DMS 273 (cell line): Measurements from ENCODE around the gene C17orf107.
A peak's percentile ranks its signal among the peaks of the same experiment; 100 is the strongest.
"Not testable (repeated sequence)": the region's sequence is repeated elsewhere in the genome, so short reads cannot be mapped to it uniquely, and the experiment has no call there.

Experiments used
- DNase-seq: peaks from one replicate; lab custom pipeline; 2025; ENCODE audit not compliant: unreplicated experiment; lab: John Stamatoyannopoulos, UW

The C17orf107 gene

GRCh38 chr17:4899341-4900230, at the start of gene C17orf107:
TSS of gene C17orf107 (plus strand) at chr17:4899536. CDS start at chr17:4899763, 227 bp downstream.
- DNase-seq, result no peak

GRCh38 chr17:4850246-4850645, 49.1 kb upstream of the C17orf107 start:
- no peak for DNase-seq

DNA sequence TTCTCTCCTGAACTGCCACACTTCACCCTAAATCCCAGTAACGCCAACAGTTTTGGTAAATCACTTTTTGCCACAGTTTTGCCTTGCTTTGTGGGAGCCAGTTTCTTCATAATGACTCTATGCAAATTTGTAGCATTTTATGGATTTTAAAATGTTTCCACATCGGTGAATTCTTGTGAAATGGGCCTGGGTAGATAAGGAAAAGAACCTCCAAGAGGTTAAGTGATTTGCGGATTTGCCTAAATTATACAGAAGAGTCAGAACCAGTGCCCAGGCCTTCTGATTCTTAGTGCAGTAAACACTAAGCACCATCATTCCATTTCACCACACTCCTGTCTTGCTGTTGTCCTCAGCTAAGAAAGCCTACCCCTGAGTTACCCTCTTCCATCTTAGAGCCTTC, 48.3 kb upstream of the C17orf107 start:
- DNase-seq, result no peak

DNA sequence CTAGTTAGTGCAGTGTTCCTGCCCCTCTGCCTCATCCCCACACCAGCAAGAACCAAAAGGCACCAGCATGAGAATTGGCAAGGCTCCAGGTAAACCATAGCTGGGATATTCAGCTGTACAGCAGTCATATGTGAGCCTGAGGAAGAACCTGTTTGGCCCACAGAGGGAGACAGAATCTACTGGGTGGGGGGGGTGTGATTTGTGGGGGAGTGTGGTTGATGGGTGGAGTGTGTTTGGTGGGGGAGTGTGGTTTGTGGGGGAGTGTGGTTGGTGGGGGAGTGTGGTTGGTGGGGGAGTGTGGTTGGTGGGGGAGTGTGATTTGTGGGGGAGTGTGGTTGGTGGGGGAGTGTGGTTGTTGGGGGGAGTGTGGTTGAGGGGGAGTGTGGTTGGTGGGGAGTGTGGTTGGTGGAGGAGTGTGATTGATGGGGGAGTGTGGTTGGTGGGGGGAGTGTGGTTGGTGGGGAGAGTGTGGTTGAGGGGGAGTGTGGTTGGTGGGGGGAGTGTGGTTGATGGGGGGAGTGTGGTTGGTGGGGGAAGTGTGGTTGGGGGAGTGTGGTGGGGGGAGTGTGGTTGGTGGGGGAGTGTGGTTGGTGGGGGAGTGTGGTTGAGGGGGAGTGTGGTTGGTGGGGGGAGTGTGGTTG, 46.6 kb upstream of the C17orf107 start:
- peak; percentile 45 for DNase-seq

DNA sequence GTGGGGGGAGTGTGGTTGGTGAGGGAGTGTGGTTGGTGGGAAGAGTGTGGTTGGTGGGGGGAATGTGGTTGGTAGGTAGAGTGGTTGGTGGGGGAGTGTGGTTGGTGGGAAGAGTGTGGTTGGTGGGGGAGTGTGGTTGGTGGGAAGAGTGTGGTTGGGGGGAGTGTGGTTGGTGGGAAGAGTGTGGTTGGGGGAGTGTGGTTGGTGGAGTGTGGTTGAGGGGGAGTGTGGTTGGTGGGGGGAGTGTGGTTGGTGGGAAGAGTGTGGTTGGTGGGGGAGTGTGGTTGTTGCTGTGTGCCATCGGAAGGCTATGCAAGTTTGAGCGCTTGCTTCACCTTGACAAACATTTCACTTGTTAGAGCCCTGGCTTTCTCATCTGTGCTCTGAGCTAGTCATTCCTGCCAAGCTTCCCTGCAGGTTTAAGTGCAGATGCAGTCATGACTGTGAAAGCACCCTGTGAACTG, 46.1 kb upstream of the C17orf107 start:
- DNase-seq, result no peak

DNA sequence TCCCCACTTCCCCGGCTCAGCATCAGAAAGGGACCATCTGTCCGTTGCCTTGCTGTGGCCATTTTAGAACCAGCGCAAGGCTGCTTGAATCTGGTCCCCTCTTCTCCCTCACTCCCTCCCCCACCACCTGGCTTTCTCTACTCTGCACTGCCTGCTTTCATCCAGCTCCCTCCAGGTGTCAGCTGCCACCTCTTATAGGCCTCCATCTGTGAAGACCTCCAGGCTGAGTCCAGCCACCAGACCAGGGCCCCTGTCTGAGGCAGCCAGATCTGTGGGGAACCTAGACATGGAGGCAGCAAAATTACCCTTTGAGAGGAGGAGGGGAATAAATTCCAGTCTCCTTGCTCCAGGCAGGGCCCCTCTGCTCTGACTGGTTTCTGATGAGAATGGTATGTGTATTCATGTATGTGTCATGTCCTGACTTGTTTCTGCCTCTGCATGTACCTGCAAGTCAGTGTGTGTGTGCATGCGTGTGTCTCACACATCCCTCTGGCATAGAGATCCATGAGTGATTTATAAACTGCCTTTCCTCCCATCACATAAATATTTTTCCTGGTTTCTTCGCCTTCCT, 45.1 kb upstream of the C17orf107 start:
- DNase-seq, result peak; percentile 46

GRCh38 chr17:4856271-4856936, 42.9 kb upstream of the C17orf107 start:
- no peak for DNase-seq

DNA sequence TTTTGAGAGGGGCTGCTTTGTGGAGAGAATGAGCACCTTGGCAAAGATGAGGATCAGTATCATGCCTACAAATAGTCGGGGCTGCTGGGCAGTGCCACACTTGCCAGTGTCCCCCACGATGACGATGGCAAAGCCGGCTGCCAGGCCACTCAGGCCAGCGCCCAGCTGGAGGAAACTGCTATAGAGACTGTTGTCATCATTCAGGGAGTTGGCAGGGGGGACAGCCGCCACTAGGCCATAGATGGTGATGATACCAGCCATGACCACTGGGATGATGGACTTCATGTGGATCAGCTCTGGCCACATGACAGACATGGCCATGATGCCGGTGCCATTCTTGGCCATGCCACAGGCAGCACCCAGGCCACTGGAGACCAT, 42.4 kb upstream of the C17orf107 start:
- no peak for DNase-seq

DNA sequence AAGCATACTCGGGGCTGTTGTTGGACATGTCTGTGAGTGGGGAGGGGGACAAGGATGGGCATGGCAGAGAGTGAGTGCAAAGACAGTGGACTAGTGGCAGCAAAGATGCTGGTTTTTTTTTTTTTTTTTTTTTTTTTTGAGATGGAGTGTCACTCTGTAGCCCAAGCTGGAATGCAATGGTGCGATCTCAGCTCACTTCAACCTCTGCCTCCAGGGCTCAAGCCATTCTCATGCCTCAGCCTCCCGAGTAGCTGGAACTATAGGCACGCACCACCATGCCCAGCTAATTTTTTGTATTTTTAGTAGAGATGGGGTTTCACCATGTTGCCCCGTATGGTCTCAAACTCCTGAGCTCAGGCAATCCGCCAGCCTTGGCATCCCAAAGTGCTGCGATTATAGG, 42.0 kb upstream of the C17orf107 start:
- not testable (repeated sequence) for DNase-seq

DNA sequence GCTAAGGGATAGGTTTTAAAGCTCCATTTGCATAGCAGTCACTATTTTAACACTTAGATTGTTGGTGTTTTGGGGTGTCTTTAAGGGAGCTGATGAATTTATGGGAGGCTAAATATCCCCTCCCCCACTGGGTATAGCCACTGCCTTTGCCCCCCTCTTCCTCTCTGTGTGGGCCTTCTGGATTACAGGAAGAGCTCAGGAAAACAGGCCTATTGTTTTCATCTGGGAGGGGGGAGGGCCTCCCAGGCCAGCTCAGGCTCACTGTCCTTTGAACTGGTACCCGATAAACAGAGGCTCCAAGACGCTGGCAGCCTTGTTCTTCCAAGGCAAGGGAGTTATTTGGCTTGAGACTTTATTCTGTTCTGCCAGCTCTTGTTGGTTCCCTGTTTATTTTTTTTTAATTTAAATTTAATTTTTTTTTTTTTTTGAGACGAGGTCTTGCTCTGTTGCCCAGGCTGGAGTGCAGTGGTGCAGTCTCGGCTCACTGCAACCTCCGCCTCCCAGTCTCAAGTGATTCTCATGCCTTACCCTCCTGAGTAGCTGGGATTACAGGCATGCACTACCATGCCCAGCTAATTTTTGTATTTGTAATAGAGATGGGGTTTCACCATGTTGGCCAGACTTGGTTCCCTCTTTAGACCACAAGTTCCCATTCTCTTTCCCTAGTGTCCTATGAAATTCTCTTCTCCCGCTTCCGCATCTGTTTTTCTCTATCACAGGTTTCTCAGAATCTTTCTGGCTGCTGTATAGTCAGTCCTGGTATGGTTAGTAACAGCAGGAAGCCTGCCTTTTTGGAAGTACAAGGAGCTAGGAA, 41.1 kb upstream of the C17orf107 start:
- no peak for DNase-seq

DNA sequence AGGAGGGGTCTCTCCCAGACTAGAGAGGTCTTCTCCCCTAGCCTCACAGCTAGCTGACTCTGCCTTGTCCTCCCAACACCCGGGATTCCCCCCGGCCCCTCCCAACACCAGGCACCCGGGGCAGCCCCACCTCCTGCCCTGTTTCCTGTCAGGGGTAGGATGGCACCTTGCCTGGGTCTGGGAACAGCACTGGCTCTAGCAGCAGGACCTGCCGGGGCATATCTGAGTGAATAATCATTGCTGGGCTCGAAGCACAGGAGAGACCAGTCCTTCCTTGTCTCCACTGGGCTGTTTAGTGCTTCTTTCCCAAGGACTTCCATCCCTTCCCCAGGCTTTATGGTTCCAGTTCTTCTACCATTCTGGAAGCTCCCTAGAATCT, 40.5 kb upstream of the C17orf107 start:
- DNase-seq, result no peak

DNA sequence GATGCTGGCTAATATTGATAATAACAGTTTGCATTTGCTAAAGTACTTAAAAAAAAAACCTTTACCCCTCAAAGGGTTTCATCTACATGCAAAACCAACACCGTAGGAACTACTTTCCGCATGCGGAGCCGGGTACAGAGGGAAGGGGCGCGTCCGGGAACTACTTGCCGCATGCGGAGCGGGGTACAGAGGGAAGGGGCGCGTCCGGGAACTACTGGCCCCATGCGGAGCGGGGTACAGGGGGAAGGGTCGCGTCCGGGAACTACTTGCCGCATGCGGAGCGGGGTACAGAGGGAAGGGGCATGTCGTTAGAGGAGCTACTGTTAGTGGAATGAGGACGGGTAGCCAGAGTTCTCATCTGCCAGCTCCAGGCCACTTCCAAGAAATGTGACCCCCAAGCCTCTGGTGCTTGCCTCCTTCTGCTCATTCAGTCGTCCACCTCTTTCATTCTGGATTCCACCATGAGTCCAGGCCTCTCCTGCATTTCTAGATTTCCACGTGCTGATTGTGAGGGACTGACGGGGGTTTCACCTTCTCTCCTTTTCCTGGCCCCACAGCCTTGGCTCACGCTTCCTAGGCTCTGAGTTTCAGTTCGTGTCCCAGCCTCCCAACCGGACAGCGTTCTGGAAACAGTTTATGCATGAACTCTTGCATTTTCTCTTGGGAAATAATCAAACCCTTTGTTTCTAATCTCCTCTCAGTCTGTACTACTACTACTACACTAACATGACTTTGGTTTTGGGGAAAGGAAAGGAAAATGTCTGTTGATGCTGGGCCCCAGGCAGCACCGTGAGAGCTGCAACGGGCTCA, 39.3 kb upstream of the C17orf107 start:
- no peak for DNase-seq

DNA sequence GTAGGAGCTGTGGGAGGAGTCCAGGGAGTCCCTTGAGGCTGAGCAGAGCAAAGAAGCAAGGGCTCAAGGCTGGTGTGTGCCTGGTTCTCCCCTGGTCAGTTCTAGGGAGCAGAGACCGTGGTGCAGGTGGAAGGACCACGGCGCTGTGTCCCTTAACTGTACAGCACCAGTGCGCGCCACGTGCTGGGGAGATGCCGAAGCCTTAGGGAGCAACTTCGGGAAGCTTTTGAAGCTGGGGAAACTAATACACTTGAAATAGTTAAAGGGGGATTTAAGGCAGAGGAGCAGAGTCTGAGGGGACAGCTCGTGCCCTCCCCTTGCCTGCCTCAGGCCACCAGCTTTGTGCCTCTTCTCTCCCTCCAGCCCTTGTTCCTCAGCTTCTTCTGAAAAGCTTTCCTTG, 38.7 kb upstream of the C17orf107 start:
- DNase-seq, result no peak

DNA sequence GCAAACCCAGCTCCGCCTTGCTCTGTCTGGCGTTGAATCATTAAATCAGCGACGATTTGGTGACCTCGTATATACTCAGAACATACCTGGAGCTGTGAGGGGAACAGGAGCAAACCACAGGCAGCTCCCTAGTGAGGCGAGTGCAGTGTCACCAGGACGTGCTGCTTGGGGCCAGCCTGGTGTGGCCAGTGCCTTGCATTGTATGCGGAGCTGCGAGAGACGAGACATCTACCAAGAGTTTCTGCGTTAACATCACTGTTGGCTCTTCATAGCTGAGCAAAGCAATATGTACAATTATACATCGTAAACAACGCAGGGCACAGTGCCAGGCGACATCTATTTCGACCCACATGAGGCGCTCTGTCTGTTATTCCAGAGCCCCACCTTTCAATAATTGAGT, 38.3 kb upstream of the C17orf107 start:
- DNase-seq, result no peak

- no peak for DNase-seq
These were observed 36.6 kb upstream of the C17orf107 start for GRCh38 chr17:4862720-4863119.

GRCh38 chr17:4863321-4863720, 36.0 kb upstream of the C17orf107 start:
- DNase-seq, result no peak

- DNase-seq, result not testable (repeated sequence)
These were observed 31.8 kb upstream of the C17orf107 start for GRCh38 chr17:4867535-4867934.

- not testable (repeated sequence) for DNase-seq
These were observed 30.0 kb upstream of the C17orf107 start for GRCh38 chr17:4869058-4869998.

DNA sequence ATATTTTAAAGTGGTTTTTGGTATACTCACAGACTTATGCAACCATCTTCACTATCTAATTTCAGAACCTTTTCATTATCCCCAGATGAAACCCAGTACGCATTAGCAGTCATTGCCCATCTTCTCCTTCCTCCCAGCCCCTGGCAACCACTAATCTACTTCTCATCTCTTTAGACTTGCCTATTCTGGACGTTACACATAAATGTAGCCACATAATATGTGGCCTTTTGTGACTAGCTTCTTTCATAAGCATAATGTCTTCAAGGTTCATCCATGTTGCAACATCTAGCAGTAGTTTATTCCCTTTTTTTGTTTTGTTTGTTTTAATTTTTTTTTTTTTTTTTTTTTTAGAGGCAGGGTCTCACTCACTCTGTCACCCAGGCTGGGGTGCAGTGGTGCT, 28.5 kb upstream of the C17orf107 start:
- DNase-seq, result no peak
